ENCODE results near the gene HOXA6. TPM values are rescaled to one million over a fixed set of nuclear protein-coding genes. Genes with fewer than 3 reads are reported as not detected.

Gene HOXA6
- total RNA-seq, 1 experiment from 2014 or later, result not detected

DNA sequence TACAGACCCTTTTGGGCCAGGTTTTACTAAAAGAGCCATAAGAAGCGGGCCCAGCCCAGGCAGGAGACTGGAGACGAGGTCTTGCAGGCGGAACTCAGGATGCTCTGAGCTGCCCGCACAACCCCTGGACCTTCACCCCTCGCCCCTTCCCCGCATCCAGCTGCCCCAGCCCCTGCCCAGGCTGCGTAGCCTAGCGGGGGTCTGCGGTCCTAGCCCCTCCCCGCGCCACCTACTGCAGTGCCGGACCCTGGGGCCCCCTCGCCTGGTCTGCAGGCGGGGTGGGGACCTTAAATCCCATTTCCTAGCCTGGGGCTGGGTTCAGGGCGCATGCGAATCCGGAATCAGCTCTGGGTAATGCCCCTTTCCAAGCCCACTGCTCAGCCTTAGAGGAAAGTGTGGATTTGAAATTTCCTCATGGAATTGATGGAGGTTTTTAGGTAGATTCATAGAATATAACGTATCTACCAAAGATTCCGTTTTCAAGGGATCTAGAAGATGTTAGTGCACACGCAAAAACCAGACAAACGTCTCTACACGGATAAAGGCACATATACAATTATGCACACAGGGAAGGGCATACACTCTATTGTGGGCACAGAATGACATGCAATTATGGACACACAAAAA is 5.4 kb upstream of the HOXA6 start:
- no peak overlapping the region for H3K23ac ChIP-seq (ENCODE audit: insufficient read length, low read depth, low read length)
- H4K91ac ChIP-seq (ENCODE audit: insufficient read length, low read depth, low read length), result no peak overlapping the region
- no peak overlapping the region for H2BK120ac ChIP-seq (ENCODE audit: low read depth, low read length, poor library complexity, severe bottlenecking)
- no peak overlapping the region for H3K18ac ChIP-seq (ENCODE audit: insufficient read length, low read depth, low read length)
- Mint-ChIP-seq H3K27me3 (ENCODE audit: low read depth) (peaks cover 100% of the 10 kb centered on the region), H3K27ac (no peak overlapping the region), H3K36me3 (ENCODE audit: insufficient read depth in 1 of 3, low read depth in 3 of 3) (peaks cover 0 to 6% (median 0%) of the 10 kb centered on the region in 3 experiments; a peak in 3 of 7 replicates), H3K4me3 (no peak overlapping the region), H3K4me1 (peaks cover 13 to 28% of the 10 kb centered on the region in 2 experiments), H3K9me3 (peaks cover 21 to 26% of the 10 kb centered on the region in 2 experiments)
- no peaks in the 10 kb centered on the region for H3K79me2 ChIP-seq (ENCODE audit: insufficient read depth, low read length)
- H3K79me1 ChIP-seq (ENCODE audit: insufficient read depth, low read depth, low read length, poor library complexity, severe bottlenecking), result no peaks in the 10 kb centered on the region
- no peak overlapping the region for H3K14ac ChIP-seq (ENCODE audit: insufficient read depth, low read length)
- H3K27ac ChIP-seq (ENCODE audit: insufficient read length, low read depth, low read length), result no peak overlapping the region
- peak; percentile 25 for DNase-seq
- H3K4ac ChIP-seq (ENCODE audit: low read depth, low read length), result no peak overlapping the region
- H3K27me3 ChIP-seq (ENCODE audit: insufficient read depth, low read length), result peaks cover 97% of the 10 kb centered on the region
- H3K56ac ChIP-seq (ENCODE audit: insufficient read length, low read depth, low read length), result no peak overlapping the region
- TF ChIP-seq, protein P1, sequence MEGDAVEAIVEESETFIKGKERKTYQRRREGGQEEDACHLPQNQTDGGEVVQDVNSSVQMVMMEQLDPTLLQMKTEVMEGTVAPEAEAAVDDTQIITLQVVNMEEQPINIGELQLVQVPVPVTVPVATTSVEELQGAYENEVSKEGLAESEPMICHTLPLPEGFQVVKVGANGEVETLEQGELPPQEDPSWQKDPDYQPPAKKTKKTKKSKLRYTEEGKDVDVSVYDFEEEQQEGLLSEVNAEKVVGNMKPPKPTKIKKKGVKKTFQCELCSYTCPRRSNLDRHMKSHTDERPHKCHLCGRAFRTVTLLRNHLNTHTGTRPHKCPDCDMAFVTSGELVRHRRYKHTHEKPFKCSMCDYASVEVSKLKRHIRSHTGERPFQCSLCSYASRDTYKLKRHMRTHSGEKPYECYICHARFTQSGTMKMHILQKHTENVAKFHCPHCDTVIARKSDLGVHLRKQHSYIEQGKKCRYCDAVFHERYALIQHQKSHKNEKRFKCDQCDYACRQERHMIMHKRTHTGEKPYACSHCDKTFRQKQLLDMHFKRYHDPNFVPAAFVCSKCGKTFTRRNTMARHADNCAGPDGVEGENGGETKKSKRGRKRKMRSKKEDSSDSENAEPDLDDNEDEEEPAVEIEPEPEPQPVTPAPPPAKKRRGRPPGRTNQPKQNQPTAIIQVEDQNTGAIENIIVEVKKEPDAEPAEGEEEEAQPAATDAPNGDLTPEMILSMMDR (conservative IDR thresholded peaks at IDR 0.05), result no peak
- no peak overlapping the region for H2BK12ac ChIP-seq (ENCODE audit: insufficient read length, low read depth, low read length)
- no peaks in the 10 kb centered on the region for H3K23me2 ChIP-seq (ENCODE audit: insufficient read length, low read depth, low read length, poor library complexity, severe bottlenecking)
- H2AK5ac ChIP-seq (ENCODE audit: insufficient read length, low read length), result no peak overlapping the region
- H3K9me3 ChIP-seq (ENCODE audit: control insufficient read depth, low read depth, low read length), result no peaks in the 10 kb centered on the region
- H4K20me1 ChIP-seq (ENCODE audit: control insufficient read depth, insufficient read depth, insufficient read length), result no peaks in the 10 kb centered on the region
- H2BK20ac ChIP-seq (ENCODE audit: low read depth, low read length, poor library complexity, severe bottlenecking), result no peak overlapping the region
- no peak overlapping the region for H3K4me2 ChIP-seq (ENCODE audit: insufficient read depth, insufficient read length, low read length)
- no peak overlapping the region for H4K5ac ChIP-seq (ENCODE audit: insufficient read length, low read depth, low read length)
- H3K4me1 ChIP-seq (ENCODE audit: insufficient read depth, low read length), result no peaks in the 10 kb centered on the region
- H2BK5ac ChIP-seq (ENCODE audit: insufficient read length, low read length), result no peak overlapping the region
- no peak overlapping the region for H3K9ac ChIP-seq (ENCODE audit: extremely low read depth, insufficient read length, low read length)
- no peak overlapping the region for H3T11ph ChIP-seq (ENCODE audit: low read length)
- no peak overlapping the region for H2BK15ac ChIP-seq (ENCODE audit: low read depth, low read length)
- no CpG with 5 or more reads among the region's 22 CpGs for WGBS (ENCODE audit: extremely low coverage, insufficient read length, low lambda C conversion rate)
- H4K8ac ChIP-seq (replicated peaks; ENCODE audit: insufficient read length, low read depth, low read length), result no peak overlapping the region
- no peak overlapping the region for H2AFZ ChIP-seq (ENCODE audit: low read length)

Measured in H9 (cell line).